ENCODE data around the gene PARD6A. TPM values are rescaled to one million over a fixed set of nuclear protein-coding genes. Genes with fewer than 3 reads are reported as not detected.

The PARD6A gene
- total RNA-seq, 1 experiment from 2014 or later: 10.8 TPM

DNA sequence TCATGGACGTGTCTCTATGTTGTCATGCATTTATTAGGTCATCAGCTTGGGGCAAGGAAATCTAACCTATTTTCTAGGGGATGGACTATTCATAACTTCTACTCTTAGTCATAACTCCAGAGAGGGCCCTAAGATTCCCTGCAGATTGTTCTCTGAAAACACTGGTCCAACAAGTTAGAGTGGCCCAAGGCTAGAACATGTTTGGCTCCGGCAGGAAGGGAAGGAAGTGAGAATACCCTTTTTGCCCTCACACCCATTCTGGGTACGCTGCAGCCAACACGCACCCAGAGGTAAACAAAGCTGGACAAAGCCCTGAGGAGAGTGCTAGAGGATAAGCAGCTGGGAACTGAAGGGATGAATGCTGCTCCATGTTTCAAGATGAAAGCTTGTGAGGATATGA lies 15.8 kb downstream of the PARD6A start:
- TF ChIP-seq POLR2AphosphoS5 (IDR thresholded peaks at IDR 0.05; ENCODE audit: low read depth, low read length): no peak
- DNase-seq (ENCODE audit: low read depth, low spot score) (no peak), ATAC-seq (no peak)
- no peak overlapping the region for H3K4me3 ChIP-seq (ENCODE audit: low read depth in 2 of 2, low read length in 2 of 2)
- ChIA-PET CTCF (interaction anchor here (0.6 kb wide), 1 partner anchor 11 kb away, joined by 3 read pairs; no protein-coding TSS in a partner anchor), POLR2A (no interaction called here)
- intact Hi-C loops (cut with micrococcal nuclease; ENCODE audit: unreplicated experiment) (loop anchor here (10.0 kb wide), 1 partner anchor 128 kb away; the partner anchor contains the start of genes RANBP10 and TSNAXIP1), in situ Hi-C loops (cut with HindIII; ENCODE audit: low pct_unique_long_range_greater_than_20kb, low sequenced_read_pairs) (no loop called here)
- H3K9me3 ChIP-seq (ENCODE audit: control insufficient read depth, insufficient read depth, low read depth, low read length): no peaks in the 10 kb centered on the region
- H3K36me3 ChIP-seq (ENCODE audit: control insufficient read depth, insufficient read depth, low read length): no peaks in the 10 kb centered on the region; the same call in 1 of the 2 replicates
- no peaks in the 10 kb centered on the region for H3K27me3 ChIP-seq (ENCODE audit: control insufficient read depth, insufficient read depth, low read length)
- no peaks in the 10 kb centered on the region for H3K4me1 ChIP-seq (ENCODE audit: control insufficient read depth, insufficient read depth, low read length)
- no TSS peak for BruUV-seq (replicated peaks)
- H3K27ac ChIP-seq (ENCODE audit: low read length): no peak overlapping the region

DNA sequence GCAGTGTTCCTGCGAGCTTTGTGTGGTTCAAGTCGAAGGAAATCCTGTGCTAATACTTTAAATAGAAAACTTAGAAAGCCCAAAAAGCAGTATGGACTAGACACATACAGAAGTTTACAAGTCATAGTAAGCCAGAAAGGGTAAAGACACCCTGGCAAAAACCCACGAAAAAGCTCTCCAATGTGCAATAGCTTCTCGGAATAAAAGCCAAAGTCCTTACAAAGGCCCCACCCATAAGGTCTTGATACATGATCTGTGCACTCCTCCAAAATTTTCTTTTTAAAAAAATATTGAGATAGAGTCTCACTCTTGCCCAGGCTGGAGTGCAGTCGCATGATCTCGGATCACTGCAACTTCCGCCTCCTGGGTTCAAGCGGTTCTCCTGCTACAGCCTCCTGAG lies 16.2 kb downstream of the PARD6A start:
- CTCF ChIA-PET: interaction anchor here (0.6 kb wide), 1 partner anchor 11 kb away, joined by 3 read pairs; no protein-coding TSS in a partner anchor
- no TSS peak for BruUV-seq (replicated peaks)

More for the DNA sequence above, 16.2 kb downstream of the PARD6A start:
- Histone ChIP-seq H3K27ac (ENCODE audit: low read length) (no peak overlapping the region), H3K4me3 (ENCODE audit: low read depth in 2 of 2, low read length in 2 of 2) (no peak overlapping the region), H3K36me3 (ENCODE audit: control insufficient read depth, insufficient read depth, low read length) (no peaks in the 10 kb centered on the region; the same call in 1 of the 2 replicates), H3K9me3 (ENCODE audit: control insufficient read depth, insufficient read depth, low read depth, low read length) (no peaks in the 10 kb centered on the region), H3K27me3 (ENCODE audit: control insufficient read depth, insufficient read depth, low read length) (no peaks in the 10 kb centered on the region), H3K4me1 (ENCODE audit: control insufficient read depth, insufficient read depth, low read length) (no peaks in the 10 kb centered on the region)
- intact Hi-C loops (cut with micrococcal nuclease; ENCODE audit: unreplicated experiment) (loop anchor here (10.0 kb wide), 1 partner anchor 128 kb away; the partner anchor contains the start of genes RANBP10 and TSNAXIP1), in situ Hi-C loops (cut with HindIII; ENCODE audit: low pct_unique_long_range_greater_than_20kb, low sequenced_read_pairs) (no loop called here)
- TF ChIP-seq, protein P1, sequence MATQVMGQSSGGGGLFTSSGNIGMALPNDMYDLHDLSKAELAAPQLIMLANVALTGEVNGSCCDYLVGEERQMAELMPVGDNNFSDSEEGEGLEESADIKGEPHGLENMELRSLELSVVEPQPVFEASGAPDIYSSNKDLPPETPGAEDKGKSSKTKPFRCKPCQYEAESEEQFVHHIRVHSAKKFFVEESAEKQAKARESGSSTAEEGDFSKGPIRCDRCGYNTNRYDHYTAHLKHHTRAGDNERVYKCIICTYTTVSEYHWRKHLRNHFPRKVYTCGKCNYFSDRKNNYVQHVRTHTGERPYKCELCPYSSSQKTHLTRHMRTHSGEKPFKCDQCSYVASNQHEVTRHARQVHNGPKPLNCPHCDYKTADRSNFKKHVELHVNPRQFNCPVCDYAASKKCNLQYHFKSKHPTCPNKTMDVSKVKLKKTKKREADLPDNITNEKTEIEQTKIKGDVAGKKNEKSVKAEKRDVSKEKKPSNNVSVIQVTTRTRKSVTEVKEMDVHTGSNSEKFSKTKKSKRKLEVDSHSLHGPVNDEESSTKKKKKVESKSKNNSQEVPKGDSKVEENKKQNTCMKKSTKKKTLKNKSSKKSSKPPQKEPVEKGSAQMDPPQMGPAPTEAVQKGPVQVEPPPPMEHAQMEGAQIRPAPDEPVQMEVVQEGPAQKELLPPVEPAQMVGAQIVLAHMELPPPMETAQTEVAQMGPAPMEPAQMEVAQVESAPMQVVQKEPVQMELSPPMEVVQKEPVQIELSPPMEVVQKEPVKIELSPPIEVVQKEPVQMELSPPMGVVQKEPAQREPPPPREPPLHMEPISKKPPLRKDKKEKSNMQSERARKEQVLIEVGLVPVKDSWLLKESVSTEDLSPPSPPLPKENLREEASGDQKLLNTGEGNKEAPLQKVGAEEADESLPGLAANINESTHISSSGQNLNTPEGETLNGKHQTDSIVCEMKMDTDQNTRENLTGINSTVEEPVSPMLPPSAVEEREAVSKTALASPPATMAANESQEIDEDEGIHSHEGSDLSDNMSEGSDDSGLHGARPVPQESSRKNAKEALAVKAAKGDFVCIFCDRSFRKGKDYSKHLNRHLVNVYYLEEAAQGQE (IDR thresholded peaks at IDR 0.05; ENCODE audit: insufficient read depth in 1 of 2, low read depth in 2 of 2, low read length in 1 of 2): no peak
- TF ChIP-seq SIN3A (IDR thresholded peaks at IDR 0.05; ENCODE audit: borderline replicate concordance, insufficient read depth, low read depth, low read length) (no peak), CTCF (IDR thresholded peaks at IDR 0.05) (no peak), POLR2AphosphoS5 (IDR thresholded peaks at IDR 0.05; ENCODE audit: low read depth, low read length) (no peak), TCF7L2 (IDR thresholded peaks at IDR 0.05; ENCODE audit: low read depth, low read length) (no peak)
- ATAC-seq (no peak), DNase-seq (ENCODE audit: low read depth, low spot score) (no peak)
- POLR2A ChIA-PET: no interaction called here
